ENCODE results near the gene RSPH6A.

RSPH6A gene

DNA sequence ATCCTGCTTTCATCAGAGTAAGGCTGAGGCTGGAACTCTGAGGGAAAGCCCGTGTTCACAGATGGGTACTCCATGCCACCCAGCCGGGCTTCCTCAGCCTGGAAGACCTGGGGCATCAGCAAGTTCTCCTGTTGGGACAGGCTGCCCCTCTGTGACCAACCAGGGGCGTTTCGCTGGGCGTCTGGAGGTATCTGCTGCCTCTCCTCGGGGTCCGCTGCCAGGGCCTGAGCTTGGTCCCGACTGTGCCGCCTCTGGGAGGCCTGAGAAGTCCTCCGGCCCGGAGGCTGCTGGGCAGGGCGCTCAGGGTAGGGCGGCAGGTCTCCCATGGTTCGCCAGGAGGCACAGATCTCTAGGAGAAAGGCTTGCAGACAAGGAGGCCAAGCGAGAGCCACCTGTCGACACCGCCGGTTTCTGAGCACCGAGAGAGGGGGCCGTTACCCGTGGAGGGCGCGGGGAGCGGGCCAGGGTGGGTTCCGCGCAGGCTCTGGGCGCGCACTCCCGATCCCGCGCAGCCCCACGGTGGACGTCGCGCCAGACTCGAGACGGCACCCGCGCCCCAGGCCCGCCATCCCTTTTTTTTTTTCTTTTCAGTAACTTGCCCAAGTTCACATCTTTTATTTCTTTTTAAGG is at the start of gene RSPH6A:
Gene RSPH6A, minus strand, starts transcription at position 458 of the 630 bp plus-strand sequence. Its CDS starts 132 bp downstream, at position 326.
- no peaks in the 10 kb centered on the region for H3K9me3 ChIP-seq (ENCODE audit: control insufficient read depth, low read length)
- H3K9ac ChIP-seq (ENCODE audit: low read length): no peak within 1 kb of the TSS
- H3K4me3 ChIP-seq (ENCODE audit: low read length): no peak within 1 kb of the TSS
- peaks cover 3% of the 10 kb centered on the region for H3K36me3 ChIP-seq (ENCODE audit: control insufficient read depth, insufficient read depth, low read length, severe bottlenecking)
- no peaks in the 10 kb centered on the region for H3K27me3 ChIP-seq (replicated peaks; ENCODE audit: control insufficient read depth, insufficient read depth, low read length)
- DNase-seq (ENCODE audit: low read depth): no peak
- H3K4me1 ChIP-seq (ENCODE audit: control insufficient read depth, insufficient read depth, low read length): peaks cover 16% of the 10 kb centered on the region

DNA sequence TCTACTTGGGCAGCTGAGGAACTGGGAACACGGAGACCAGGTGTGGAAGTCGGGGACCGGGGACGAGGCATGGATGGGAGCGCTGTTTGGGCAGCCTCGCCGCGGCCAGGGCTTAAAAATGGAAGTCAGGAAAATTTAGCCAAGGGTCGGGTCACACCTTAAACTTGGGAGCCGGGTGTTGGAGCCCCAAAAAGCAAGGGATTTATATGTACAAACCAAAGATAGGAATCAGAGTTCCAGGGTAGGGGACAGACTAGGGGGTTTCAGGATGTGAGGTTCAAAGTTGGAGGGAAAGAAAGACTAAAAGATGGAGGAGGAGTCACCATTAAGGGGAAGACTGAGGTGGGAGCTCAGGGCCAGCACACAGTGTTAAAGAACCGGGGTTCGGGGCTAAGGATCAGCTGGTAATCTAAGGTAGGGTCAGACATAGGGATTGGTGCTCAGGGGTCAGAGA is 49.5 kb upstream of the RSPH6A start:
- peaks cover 28% of the 10 kb centered on the region for H3K27me3 ChIP-seq (replicated peaks; ENCODE audit: control insufficient read depth, insufficient read depth, low read length)
- no peak overlapping the region for H3K9ac ChIP-seq (ENCODE audit: low read length)
- H3K4me1 ChIP-seq (ENCODE audit: control insufficient read depth, insufficient read depth, low read length): peaks cover 9% of the 10 kb centered on the region
- H3K4me3 ChIP-seq (ENCODE audit: low read length): no peak overlapping the region
- DNase-seq (ENCODE audit: low read depth): no peak
- no peaks in the 10 kb centered on the region for H3K9me3 ChIP-seq (ENCODE audit: control insufficient read depth, low read length)
- no peaks in the 10 kb centered on the region for H3K36me3 ChIP-seq (ENCODE audit: control insufficient read depth, insufficient read depth, low read length, severe bottlenecking)

DNA sequence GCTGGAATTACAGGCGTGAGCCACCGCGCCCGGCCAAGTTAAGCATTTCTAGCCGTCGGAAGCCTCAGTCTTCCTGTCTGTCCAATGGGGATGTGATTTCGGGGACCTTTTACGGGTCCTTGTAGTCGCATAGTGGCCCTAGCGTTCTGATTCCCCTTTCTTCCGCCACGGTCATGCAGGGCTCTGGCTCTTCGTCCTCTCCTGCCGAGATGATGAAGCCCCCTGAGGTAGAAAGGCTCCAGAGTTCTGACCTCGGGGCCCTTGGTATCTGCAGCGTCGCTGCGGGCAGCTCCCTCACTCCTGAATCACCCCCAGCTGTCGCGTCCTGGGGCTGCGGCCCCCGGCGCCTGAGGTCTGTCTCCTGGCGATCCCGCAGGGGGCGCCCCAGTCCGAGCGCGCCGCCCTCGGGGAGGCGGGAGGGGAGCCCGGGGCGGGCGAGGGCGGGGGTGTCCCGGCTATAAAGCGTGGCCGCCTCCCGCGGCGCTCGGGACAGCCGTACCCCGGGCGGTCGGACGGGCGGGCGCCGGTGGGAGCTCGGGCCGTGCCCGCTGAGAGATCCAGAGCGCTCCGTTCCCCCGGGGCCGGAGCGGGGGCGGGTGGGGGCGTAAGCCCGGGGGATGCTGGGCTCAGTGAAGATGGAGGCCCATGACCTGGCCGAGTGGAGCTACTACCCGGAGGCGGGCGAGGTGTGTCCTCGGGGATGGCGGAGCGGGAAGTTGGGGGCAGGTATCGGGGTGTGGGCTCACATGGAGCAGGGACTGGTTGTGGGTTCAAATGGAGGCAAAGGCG is 48.9 kb upstream of the RSPH6A start, which contains the start of gene FOXA3:
Gene FOXA3, plus strand, starts transcription at position 487 of the 789 bp plus-strand sequence. Its CDS starts 131 bp downstream, at position 618.
- peak within 1 kb of the TSS; percentile 66 for H3K9ac ChIP-seq (ENCODE audit: low read length)
- H3K36me3 ChIP-seq (ENCODE audit: control insufficient read depth, insufficient read depth, low read length, severe bottlenecking): peaks cover 2% of the 10 kb centered on the region
- H3K27me3 ChIP-seq (replicated peaks; ENCODE audit: control insufficient read depth, insufficient read depth, low read length): peaks cover 28% of the 10 kb centered on the region
- H3K9me3 ChIP-seq (ENCODE audit: control insufficient read depth, low read length): no peaks in the 10 kb centered on the region
- peak; percentile 65 for DNase-seq (ENCODE audit: low read depth)
- peaks cover 9% of the 10 kb centered on the region for H3K4me1 ChIP-seq (ENCODE audit: control insufficient read depth, insufficient read depth, low read length)
- H3K4me3 ChIP-seq (ENCODE audit: low read length): peak within 1 kb of the TSS; percentile 84

- Histone ChIP-seq H3K4me1 (ENCODE audit: control insufficient read depth, insufficient read depth, low read length) (peaks cover 9% of the 10 kb centered on the region), H3K9ac (ENCODE audit: low read length) (peak overlapping the region; percentile 66), H3K4me3 (ENCODE audit: low read length) (peak overlapping the region; percentile 84), H3K27me3 (replicated peaks; ENCODE audit: control insufficient read depth, insufficient read depth, low read length) (peaks cover 28% of the 10 kb centered on the region), H3K9me3 (ENCODE audit: control insufficient read depth, low read length) (no peaks in the 10 kb centered on the region), H3K36me3 (ENCODE audit: control insufficient read depth, insufficient read depth, low read length, severe bottlenecking) (peaks cover 7% of the 10 kb centered on the region)
- no peak for DNase-seq (ENCODE audit: low read depth)
Measured at GRCh38 chr19:45863335-45863839, 48.3 kb upstream of the RSPH6A start.

DNA sequence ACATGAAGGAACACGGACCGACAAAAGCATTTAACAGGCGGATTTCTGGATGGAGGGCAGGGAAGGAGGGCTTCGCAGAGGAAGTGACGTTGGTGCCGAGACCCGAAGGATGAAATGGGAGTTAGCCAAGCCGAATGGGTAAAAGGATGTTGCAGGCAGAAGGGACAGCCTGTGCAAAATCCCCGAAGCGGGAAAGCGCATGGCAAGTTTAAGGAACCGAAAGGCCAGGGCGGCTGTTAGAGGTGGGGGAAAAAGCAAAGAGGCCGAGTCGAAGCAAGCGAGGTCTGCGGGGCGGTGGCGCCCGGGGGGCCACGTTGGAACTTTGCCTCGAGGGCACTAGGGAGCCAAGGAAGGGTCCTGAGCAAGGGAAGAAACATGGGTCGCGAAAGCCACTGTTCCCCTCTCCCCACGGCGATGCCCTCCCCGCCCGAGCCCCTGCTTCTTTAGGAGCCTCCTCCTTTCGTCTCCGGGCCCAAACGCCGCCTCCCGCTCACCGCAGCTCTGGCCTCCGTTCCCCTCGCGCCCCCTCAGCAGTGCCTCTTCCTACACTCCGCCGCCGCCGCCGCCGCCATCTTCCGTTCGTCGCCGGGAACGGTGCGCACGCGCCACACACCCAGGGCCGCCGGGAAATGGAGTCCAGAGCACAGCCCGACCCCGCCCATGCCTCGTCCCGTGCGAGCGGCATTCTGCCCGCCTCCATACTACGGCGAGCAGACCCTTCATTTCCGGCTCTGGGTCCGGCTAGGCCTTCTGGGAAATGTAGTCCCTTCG is 47.6 kb upstream of the RSPH6A start, which contains the start of gene SYMPK:
Gene SYMPK, minus strand, starts transcription at position 584 of the 771 bp plus-strand sequence. CDS start 8,652 bp downstream, outside the sequence.
- Histone ChIP-seq H3K9ac (ENCODE audit: low read length) (peak within 1 kb of the TSS; percentile 95), H3K27me3 (replicated peaks; ENCODE audit: control insufficient read depth, insufficient read depth, low read length) (peaks cover 28% of the 10 kb centered on the region)

DNA sequence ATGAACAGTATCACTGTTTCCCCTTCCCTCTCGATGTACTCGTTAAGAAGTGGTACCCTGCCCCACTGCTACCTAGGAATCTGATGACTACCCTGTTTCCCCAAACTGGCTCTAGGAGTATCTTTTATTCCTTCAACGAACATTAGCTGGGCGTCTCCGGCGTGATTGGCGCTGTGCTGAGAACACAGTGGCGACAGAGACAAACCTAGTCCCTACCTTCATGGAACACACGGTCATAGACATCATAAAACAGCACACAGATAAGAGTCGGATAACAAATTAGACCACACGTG is 47.1 kb upstream of the RSPH6A start:
- Histone ChIP-seq H3K9me3 (ENCODE audit: control insufficient read depth, low read length) (no peaks in the 10 kb centered on the region), H3K9ac (ENCODE audit: low read length) (peak overlapping the region; percentile 95), H3K36me3 (ENCODE audit: control insufficient read depth, insufficient read depth, low read length, severe bottlenecking) (peaks cover 7% of the 10 kb centered on the region), H3K4me1 (ENCODE audit: control insufficient read depth, insufficient read depth, low read length) (peaks cover 9% of the 10 kb centered on the region), H3K27me3 (replicated peaks; ENCODE audit: control insufficient read depth, insufficient read depth, low read length) (peaks cover 28% of the 10 kb centered on the region), H3K4me3 (ENCODE audit: low read length) (peak overlapping the region; percentile 84)
- DNase-seq (ENCODE audit: low read depth): no peak

More for the DNA sequence above, 47.6 kb upstream of the RSPH6A start, which contains the start of gene SYMPK:
- Histone ChIP-seq H3K4me1 (ENCODE audit: control insufficient read depth, insufficient read depth, low read length) (peaks cover 9% of the 10 kb centered on the region), H3K4me3 (ENCODE audit: low read length) (peak within 1 kb of the TSS; percentile 84), H3K9me3 (ENCODE audit: control insufficient read depth, low read length) (no peaks in the 10 kb centered on the region), H3K36me3 (ENCODE audit: control insufficient read depth, insufficient read depth, low read length, severe bottlenecking) (peaks cover 7% of the 10 kb centered on the region)
- DNase-seq (ENCODE audit: low read depth): peak; percentile 100

DNA sequence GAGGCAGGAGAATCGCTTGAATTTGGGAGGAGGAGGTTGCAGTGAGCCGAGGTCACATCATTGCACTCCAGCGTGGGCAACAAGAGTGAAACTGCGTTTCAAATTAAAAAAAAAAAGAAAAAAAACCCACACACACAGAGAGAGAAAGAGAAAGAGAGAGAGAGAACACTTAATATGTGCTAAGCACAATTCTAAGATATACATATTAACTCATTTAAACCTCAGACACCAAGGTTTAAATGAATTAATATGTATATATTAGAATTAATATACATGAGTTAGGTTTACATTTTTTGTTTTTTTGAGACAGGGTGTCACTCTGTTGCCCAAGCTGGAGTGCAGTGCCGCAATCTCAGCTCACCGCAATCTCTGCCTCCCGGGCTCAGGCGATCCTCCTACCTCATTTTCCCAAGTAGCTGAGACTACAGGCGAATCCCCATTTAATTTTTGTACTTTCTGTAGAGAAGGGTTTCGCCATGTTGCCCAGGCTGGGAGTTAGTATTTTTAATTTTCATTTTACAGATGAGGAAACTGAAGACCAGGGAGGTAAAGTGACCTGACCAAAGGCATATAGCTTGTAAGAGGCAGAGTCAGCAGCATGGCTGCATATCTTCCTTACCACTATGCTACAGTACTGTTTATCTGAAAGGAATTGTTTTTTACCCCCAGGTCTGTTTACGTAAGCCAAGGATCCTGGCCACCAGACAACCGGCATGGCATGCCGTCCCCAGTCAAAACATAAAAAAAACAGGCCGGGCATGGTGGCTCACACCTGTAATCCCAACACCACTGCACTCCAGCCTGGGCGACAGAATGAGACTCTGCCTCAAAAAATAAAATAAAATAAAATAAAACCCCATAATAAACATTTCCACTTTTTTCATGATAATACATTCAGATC is 45.5 kb upstream of the RSPH6A start:
- DNase-seq (ENCODE audit: low read depth): no peak
- no peak overlapping the region for H3K9ac ChIP-seq (ENCODE audit: low read length)
- peaks cover 9% of the 10 kb centered on the region for H3K4me1 ChIP-seq (ENCODE audit: control insufficient read depth, insufficient read depth, low read length)
- peaks cover 11% of the 10 kb centered on the region for H3K36me3 ChIP-seq (ENCODE audit: control insufficient read depth, insufficient read depth, low read length, severe bottlenecking)
- H3K9me3 ChIP-seq (ENCODE audit: control insufficient read depth, low read length): no peaks in the 10 kb centered on the region
- no peak overlapping the region for H3K4me3 ChIP-seq (ENCODE audit: low read length)
- peaks cover 13% of the 10 kb centered on the region for H3K27me3 ChIP-seq (replicated peaks; ENCODE audit: control insufficient read depth, insufficient read depth, low read length)

DNA sequence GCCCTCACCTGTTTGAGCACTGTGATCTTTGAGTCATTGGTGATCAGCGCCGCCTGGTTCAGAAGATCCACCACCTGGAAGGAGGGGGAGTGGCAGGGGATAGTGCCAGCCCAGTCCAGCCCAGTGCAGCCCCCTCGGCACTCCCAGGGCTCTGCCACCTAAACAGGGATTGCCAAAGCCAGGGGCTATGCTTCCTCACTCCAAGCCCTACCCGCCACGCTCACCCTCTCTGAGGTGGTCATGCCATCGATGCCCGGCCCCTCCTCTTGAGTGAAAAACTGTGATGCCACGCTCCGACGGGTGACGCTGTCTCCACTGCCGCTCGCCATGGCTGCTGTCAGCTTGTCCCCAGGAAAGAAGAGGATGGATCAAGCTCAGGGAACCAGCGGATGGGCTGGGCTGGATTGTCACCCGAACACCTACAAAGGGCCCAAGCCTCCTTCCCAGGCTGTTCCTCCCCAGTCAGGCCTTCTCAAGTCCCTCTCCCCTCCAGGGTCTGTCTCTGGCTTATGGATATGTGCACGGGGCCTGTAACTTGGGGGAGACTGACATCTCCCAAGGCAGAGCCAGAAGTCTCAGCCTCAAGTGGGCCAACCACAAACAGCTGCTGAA is 39.2 kb upstream of the RSPH6A start:
- Histone ChIP-seq H3K4me3 (ENCODE audit: low read length) (no peak overlapping the region), H3K9ac (ENCODE audit: low read length) (no peak overlapping the region), H3K4me1 (ENCODE audit: control insufficient read depth, insufficient read depth, low read length) (no peaks in the 10 kb centered on the region), H3K36me3 (ENCODE audit: control insufficient read depth, insufficient read depth, low read length, severe bottlenecking) (peaks cover 62% of the 10 kb centered on the region), H3K9me3 (ENCODE audit: control insufficient read depth, low read length) (no peaks in the 10 kb centered on the region), H3K27me3 (replicated peaks; ENCODE audit: control insufficient read depth, insufficient read depth, low read length) (no peaks in the 10 kb centered on the region)
- DNase-seq (ENCODE audit: low read depth): no peak

GRCh38 chr19:45852983-45853382 is 37.9 kb upstream of the RSPH6A start:
- Histone ChIP-seq H3K4me3 (ENCODE audit: low read length) (no peak overlapping the region), H3K27me3 (replicated peaks; ENCODE audit: control insufficient read depth, insufficient read depth, low read length) (no peaks in the 10 kb centered on the region), H3K36me3 (ENCODE audit: control insufficient read depth, insufficient read depth, low read length, severe bottlenecking) (peaks cover 67% of the 10 kb centered on the region), H3K9me3 (ENCODE audit: control insufficient read depth, low read length) (no peaks in the 10 kb centered on the region), H3K9ac (ENCODE audit: low read length) (no peak overlapping the region), H3K4me1 (ENCODE audit: control insufficient read depth, insufficient read depth, low read length) (no peaks in the 10 kb centered on the region)
- no peak for DNase-seq (ENCODE audit: low read depth)

GRCh38 chr19:45852145-45852750 is 37.1 kb upstream of the RSPH6A start:
- H3K9ac ChIP-seq (ENCODE audit: low read length): no peak overlapping the region
- no peaks in the 10 kb centered on the region for H3K9me3 ChIP-seq (ENCODE audit: control insufficient read depth, low read length)
- DNase-seq (ENCODE audit: low read depth): no peak
- no peak overlapping the region for H3K4me3 ChIP-seq (ENCODE audit: low read length)
- H3K4me1 ChIP-seq (ENCODE audit: control insufficient read depth, insufficient read depth, low read length): no peaks in the 10 kb centered on the region
- H3K27me3 ChIP-seq (replicated peaks; ENCODE audit: control insufficient read depth, insufficient read depth, low read length): no peaks in the 10 kb centered on the region
- H3K36me3 ChIP-seq (ENCODE audit: control insufficient read depth, insufficient read depth, low read length, severe bottlenecking): peaks cover 75% of the 10 kb centered on the region
